Measurements from ENCODE around the gene RBM20. TPM values are rescaled to one million over a fixed set of nuclear protein-coding genes. Genes with fewer than 3 reads are reported as not detected.

RBM20 gene
- total RNA-seq, 1 experiment from 2014 or later: not detected

GRCh38 chr10:110848106-110848505 is 204.0 kb downstream of the RBM20 start:
- TF ChIP-seq CTCF (IDR thresholded peaks at IDR 0.05; ENCODE audit: unreplicated experiment): no peak
- no peaks in the 10 kb centered on the region for H3K27me3 Mint-ChIP-seq (ENCODE audit: unreplicated experiment)
- H3K9me3 Mint-ChIP-seq (ENCODE audit: low read depth, unreplicated experiment): no peaks in the 10 kb centered on the region
- no peaks in the 10 kb centered on the region for H3K36me3 Mint-ChIP-seq (ENCODE audit: insufficient read depth, unreplicated experiment)
- CTCF ChIA-PET: no interaction called here
- peaks cover 42% of the 10 kb centered on the region for H3K4me1 Mint-ChIP-seq (ENCODE audit: low read depth, unreplicated experiment)
- intact Hi-C loops (cut with micrococcal nuclease; ENCODE audit: unreplicated experiment): no loop called here
- H3K4me3 Mint-ChIP-seq (ENCODE audit: low read depth, unreplicated experiment): no peak overlapping the region
- H3K27ac Mint-ChIP-seq (ENCODE audit: unreplicated experiment): no peak overlapping the region
- DNase-seq: no peak
- BruUV-seq (replicated peaks): no TSS peak

- CTCF ChIA-PET: no interaction called here
- BruUV-seq (replicated peaks): no TSS peak
- intact Hi-C loops (cut with micrococcal nuclease; ENCODE audit: unreplicated experiment): no loop called here
- H3K27ac Mint-ChIP-seq (ENCODE audit: unreplicated experiment): no peak overlapping the region
- TF ChIP-seq CTCF (IDR thresholded peaks at IDR 0.05; ENCODE audit: unreplicated experiment): no peak
- H3K9me3 Mint-ChIP-seq (ENCODE audit: low read depth, unreplicated experiment): no peaks in the 10 kb centered on the region
- no peaks in the 10 kb centered on the region for H3K27me3 Mint-ChIP-seq (ENCODE audit: unreplicated experiment)
- H3K4me1 Mint-ChIP-seq (ENCODE audit: low read depth, unreplicated experiment): peaks cover 38% of the 10 kb centered on the region
- H3K36me3 Mint-ChIP-seq (ENCODE audit: insufficient read depth, unreplicated experiment): no peaks in the 10 kb centered on the region
- H3K4me3 Mint-ChIP-seq (ENCODE audit: low read depth, unreplicated experiment): no peak overlapping the region
- DNase-seq: no peak
Observed at GRCh38 chr10:110850099-110850498, 206.0 kb downstream of the RBM20 start.

GRCh38 chr10:110851020-110851612 is 207.0 kb downstream of the RBM20 start:
- Mint-ChIP-seq H3K4me3 (ENCODE audit: low read depth, unreplicated experiment) (no peak overlapping the region), H3K27ac (ENCODE audit: unreplicated experiment) (no peak overlapping the region), H3K9me3 (ENCODE audit: low read depth, unreplicated experiment) (peaks cover 2% of the 10 kb centered on the region), H3K27me3 (ENCODE audit: unreplicated experiment) (no peaks in the 10 kb centered on the region), H3K4me1 (ENCODE audit: low read depth, unreplicated experiment) (peaks cover 28% of the 10 kb centered on the region), H3K36me3 (ENCODE audit: insufficient read depth, unreplicated experiment) (no peaks in the 10 kb centered on the region)
- CTCF ChIA-PET: no interaction called here
- intact Hi-C loops (cut with micrococcal nuclease; ENCODE audit: unreplicated experiment): no loop called here
- DNase-seq: no peak
- no peak for TF ChIP-seq CTCF (IDR thresholded peaks at IDR 0.05; ENCODE audit: unreplicated experiment)
- no TSS peak for BruUV-seq (replicated peaks)

GRCh38 chr10:110852255-110852896 is 208.2 kb downstream of the RBM20 start:
- TF ChIP-seq CTCF (IDR thresholded peaks at IDR 0.05; ENCODE audit: unreplicated experiment): no peak
- Mint-ChIP-seq H3K4me3 (ENCODE audit: low read depth, unreplicated experiment) (no peak overlapping the region), H3K27me3 (ENCODE audit: unreplicated experiment) (no peaks in the 10 kb centered on the region), H3K27ac (ENCODE audit: unreplicated experiment) (no peak overlapping the region), H3K36me3 (ENCODE audit: insufficient read depth, unreplicated experiment) (no peaks in the 10 kb centered on the region), H3K9me3 (ENCODE audit: low read depth, unreplicated experiment) (peaks cover 2% of the 10 kb centered on the region), H3K4me1 (ENCODE audit: low read depth, unreplicated experiment) (peaks cover 19% of the 10 kb centered on the region)
- BruUV-seq (replicated peaks): no TSS peak
- intact Hi-C loops (cut with micrococcal nuclease; ENCODE audit: unreplicated experiment): no loop called here
- CTCF ChIA-PET: no interaction called here
- peak; percentile 59 for DNase-seq

All from Calu3 (cell line).